ENCODE measurements around the gene SPO11. TPM values are rescaled to one million over a fixed set of nuclear protein-coding genes. Genes with fewer than 3 reads are reported as not detected.

Gene SPO11
- total RNA-seq, 1 donor from 2014 or later, result not detected

DNA sequence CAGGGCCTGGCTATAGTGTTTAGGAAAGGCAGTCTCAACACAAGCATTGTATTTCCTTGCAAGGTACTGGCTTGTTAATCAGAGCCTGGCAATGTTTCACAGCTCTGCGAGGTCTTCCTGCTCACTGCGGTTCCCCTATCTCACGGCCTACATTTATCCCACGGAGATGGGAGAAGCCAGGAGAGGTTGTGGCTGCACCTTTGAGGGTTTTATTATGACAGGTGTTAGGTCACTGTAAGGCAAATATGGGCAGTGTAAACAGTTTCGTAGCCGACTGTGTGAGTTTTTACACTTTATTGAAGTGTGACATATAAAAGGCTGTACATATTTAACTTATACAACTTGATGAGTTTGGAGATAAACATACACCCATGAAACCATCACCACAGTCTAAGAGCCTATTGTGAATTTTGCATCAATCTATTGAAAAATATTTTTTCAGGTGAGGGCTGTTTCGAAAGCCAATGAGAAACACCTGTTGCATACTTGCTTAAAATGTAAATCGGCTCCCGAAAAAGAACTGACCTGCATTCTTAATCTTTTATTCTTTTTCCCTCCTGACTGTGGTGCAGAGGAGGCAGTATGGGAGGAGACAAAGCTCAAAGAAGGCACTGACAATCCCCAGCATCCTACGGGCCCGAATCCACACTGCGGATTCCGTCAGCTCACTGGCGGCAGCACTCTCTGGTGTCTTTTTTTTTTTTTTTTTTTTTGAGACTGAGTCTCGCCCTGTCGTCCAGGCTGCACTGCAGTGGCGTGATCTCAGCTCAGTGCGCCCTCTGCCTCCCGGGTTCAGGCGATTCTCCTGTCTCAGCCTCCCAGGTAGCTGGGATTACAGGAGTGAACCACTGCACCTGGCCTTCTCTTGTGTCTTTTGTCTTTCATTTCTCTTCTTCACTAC, 54.1 kb downstream of the SPO11 start:
- Histone ChIP-seq H3K9me3 (replicated peaks) (peaks cover 4% of the 10 kb centered on the region), H3K36me3 (peaks cover 16% of the 10 kb centered on the region), H3K4me3 (no peak overlapping the region), H3K4me1 (peaks cover 19% of the 10 kb centered on the region), H3K27ac (replicated peaks) (no peak overlapping the region), H3K27me3 (ENCODE audit: low read depth) (no peaks in the 10 kb centered on the region)
- TF ChIP-seq, protein P1, sequence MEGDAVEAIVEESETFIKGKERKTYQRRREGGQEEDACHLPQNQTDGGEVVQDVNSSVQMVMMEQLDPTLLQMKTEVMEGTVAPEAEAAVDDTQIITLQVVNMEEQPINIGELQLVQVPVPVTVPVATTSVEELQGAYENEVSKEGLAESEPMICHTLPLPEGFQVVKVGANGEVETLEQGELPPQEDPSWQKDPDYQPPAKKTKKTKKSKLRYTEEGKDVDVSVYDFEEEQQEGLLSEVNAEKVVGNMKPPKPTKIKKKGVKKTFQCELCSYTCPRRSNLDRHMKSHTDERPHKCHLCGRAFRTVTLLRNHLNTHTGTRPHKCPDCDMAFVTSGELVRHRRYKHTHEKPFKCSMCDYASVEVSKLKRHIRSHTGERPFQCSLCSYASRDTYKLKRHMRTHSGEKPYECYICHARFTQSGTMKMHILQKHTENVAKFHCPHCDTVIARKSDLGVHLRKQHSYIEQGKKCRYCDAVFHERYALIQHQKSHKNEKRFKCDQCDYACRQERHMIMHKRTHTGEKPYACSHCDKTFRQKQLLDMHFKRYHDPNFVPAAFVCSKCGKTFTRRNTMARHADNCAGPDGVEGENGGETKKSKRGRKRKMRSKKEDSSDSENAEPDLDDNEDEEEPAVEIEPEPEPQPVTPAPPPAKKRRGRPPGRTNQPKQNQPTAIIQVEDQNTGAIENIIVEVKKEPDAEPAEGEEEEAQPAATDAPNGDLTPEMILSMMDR (IDR thresholded peaks at IDR 0.05; ENCODE audit: borderline replicate concordance), result no peak
- no peak for DNase-seq
- intact Hi-C loops (cut with micrococcal nuclease), result no loop called here

DNA sequence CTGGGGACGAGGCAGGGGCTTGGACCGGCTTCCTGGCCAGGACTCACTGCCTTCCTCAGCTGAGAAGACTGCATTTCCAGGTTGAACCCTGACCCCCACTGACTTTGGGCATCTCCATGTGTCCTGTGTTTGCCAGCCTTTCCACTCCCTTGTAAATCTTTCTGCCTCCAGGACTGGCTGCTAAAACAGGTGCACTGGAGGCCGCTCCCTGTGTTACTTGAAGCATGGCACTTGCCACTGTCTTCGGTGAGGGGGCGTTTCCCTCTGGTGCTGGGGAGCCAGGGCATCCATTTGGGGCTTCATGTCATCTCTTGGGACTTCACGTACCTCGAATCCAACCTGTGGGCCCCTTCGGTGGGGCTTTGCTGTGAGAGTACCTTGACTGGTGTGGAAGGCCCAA, 54.9 kb downstream of the SPO11 start:
- Histone ChIP-seq H3K4me1 (peaks cover 25% of the 10 kb centered on the region), H3K27me3 (ENCODE audit: low read depth) (no peaks in the 10 kb centered on the region), H3K27ac (replicated peaks) (peak overlapping the region; percentile 63), H3K4me3 (no peak overlapping the region), H3K9me3 (replicated peaks) (peaks cover 4% of the 10 kb centered on the region), H3K36me3 (peaks cover 8% of the 10 kb centered on the region)
- TF ChIP-seq, protein P1 (IDR thresholded peaks at IDR 0.05; ENCODE audit: borderline replicate concordance), result no peak
- DNase-seq, result no peak
- intact Hi-C loops (cut with micrococcal nuclease), result no loop called here

DNA sequence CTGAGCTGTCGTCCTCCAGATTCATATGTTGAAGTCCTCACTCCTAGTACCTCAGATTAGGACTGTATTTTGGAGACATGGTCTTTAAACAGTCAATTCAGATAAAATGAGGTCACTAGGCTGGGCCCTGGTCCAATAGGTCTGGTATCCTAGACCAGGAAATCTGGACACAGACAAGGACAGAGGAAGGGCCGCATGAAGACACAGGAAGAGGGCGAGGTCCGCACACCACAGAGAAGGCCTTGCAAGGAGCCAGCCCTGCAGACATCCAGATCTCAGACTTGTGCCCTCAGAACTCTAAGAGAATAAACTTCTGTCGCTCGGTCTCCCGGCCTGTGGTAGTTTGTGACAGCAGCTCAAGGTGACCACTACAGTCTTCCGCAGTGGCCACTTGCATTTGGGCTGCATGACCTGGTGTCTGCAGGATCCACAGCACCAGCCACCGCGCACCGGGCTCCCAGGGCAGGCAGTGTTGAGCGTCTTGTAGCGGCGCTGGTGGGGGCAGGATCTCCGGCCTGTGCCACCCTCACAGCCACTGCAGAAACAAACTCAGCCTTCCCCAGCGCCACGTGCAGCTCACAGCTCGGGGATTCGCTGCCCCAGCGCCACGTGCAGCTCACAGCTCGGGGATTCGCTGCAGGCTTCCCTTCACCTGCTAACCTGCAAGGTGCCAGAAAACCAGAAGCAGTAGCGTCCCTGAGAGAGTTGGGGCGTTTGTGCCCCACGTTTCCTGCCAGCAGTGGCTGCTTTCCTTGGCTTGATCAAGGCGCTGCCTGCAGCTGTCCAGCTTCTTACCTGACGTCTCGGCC, 55.6 kb downstream of the SPO11 start:
- DNase-seq, result no peak
- peaks cover 4% of the 10 kb centered on the region for H3K9me3 ChIP-seq (replicated peaks)
- H3K4me1 ChIP-seq, result peaks cover 32% of the 10 kb centered on the region
- peaks cover 5% of the 10 kb centered on the region for H3K36me3 ChIP-seq
- no peak overlapping the region for H3K4me3 ChIP-seq
- peak overlapping the region; percentile 63 for H3K27ac ChIP-seq (replicated peaks)
- TF ChIP-seq, protein P1 (IDR thresholded peaks at IDR 0.05; ENCODE audit: borderline replicate concordance), result no peak
- no peaks in the 10 kb centered on the region for H3K27me3 ChIP-seq (ENCODE audit: low read depth)
- intact Hi-C loops (cut with micrococcal nuclease), result no loop called here

DNA sequence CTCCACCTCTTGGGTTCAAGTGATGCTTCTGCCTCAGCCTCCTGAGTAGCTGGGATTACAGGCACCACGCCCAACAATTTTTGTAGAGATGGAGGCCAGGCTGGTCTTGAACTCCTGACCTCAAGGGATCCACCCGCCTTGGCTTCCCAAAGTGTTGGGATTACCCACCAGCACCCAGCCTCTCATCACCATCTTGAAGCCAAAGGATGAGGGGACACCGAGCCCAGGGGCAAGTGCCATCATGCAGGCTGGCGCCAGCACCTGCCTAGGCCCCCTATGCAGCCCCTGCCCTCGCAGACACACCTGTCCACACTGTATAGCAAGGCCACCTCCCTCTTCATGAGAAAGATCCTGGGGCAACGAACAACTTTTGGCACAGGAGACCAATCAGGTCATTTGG, 56.3 kb downstream of the SPO11 start:
- Histone ChIP-seq H3K27ac (replicated peaks) (no peak overlapping the region), H3K27me3 (ENCODE audit: low read depth) (no peaks in the 10 kb centered on the region), H3K4me3 (no peak overlapping the region), H3K4me1 (peaks cover 40% of the 10 kb centered on the region), H3K36me3 (peaks cover 5% of the 10 kb centered on the region), H3K9me3 (replicated peaks) (peaks cover 4% of the 10 kb centered on the region)
- no peak for DNase-seq
- TF ChIP-seq, protein P1 (IDR thresholded peaks at IDR 0.05; ENCODE audit: borderline replicate concordance), result no peak
- intact Hi-C loops (cut with micrococcal nuclease), result no loop called here

DNA sequence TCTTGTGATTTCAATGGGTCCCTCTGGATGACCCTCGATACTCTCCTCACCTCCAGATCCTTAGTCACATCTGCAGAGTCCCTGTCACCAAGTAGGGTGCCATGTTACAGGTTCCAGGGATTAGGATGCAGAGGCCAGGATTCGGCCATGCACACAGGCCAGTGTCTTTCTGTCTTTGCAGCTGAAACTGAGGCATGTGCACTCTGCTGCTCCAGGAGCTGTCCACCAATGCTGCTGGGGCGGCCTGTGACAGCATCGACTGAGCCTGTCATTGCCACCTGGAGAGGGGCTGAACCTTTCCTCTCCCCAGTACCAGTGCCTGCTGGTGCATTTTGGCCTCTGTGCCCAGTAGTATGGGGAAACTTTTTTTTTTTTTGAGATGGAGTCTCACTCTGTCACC, 57.2 kb downstream of the SPO11 start:
- Histone ChIP-seq H3K27ac (replicated peaks) (no peak overlapping the region), H3K27me3 (ENCODE audit: low read depth) (no peaks in the 10 kb centered on the region), H3K9me3 (replicated peaks) (peaks cover 4% of the 10 kb centered on the region), H3K4me3 (no peak overlapping the region), H3K4me1 (peaks cover 41% of the 10 kb centered on the region), H3K36me3 (peaks cover 5% of the 10 kb centered on the region)
- intact Hi-C loops (cut with micrococcal nuclease), result no loop called here
- TF ChIP-seq, protein P1 (IDR thresholded peaks at IDR 0.05; ENCODE audit: borderline replicate concordance), result no peak
- DNase-seq, result no peak

Measured in left ventricle myocardium inferior (tissue), 1 donor.